PC-9 (cell line): ENCODE data around the gene AMOTL1. TPM values are rescaled to one million over a fixed set of nuclear protein-coding genes. Genes with fewer than 3 reads are reported as not detected.
"Not testable (repeated sequence)": the region's sequence is repeated elsewhere in the genome, so short reads cannot be mapped to it uniquely, and the experiment has no call there.

Experiments used
- BruUV-seq: library from RNA; stranded (reverse); fragments of 400-500 nt; replicated peaks from 2 replicates; lab custom pipeline; 2021; lab: Mats Ljungman, UMichigan
- CTCF ChIA-PET: fragments of 300-600 bp; sonication (Branson Sonifier 250); formaldehyde crosslinking; loops from one replicate; lab custom pipeline; 2022; ENCODE audit warnings: antibody characterized with exemption; lab: Charles Lee
- POLR2A ChIA-PET: fragments of 300-600 bp; sonication (Branson Sonifier 250); formaldehyde crosslinking; loops from one replicate; lab custom pipeline; 2022; ENCODE audit warnings: antibody characterized with exemption; ENCODE audit not compliant: unreplicated experiment; lab: Charles Lee
- DNase-seq, 2 experiments: peaks; one replicate each; pipeline versions ENCODE4 v3.0.0 to v3.0.0-alpha.2; 2015 to 2022; ENCODE audit warnings: mixed read lengths in 1 of 2
- H2AFZ ChIP-seq: fragments of 200-600 bp; sonication (generic); 2 replicates; pipeline ENCODE4 v1.8.1; 2017; ENCODE audit warnings: antibody characterized with exemption
- H3F3A ChIP-seq: fragments of 200-600 bp; sonication (generic); 2 replicates; pipeline ENCODE4 v1.8.1; 2017; ENCODE audit warnings: antibody characterized with exemption, mild to moderate bottlenecking, low read depth; ENCODE audit not compliant: insufficient read depth
- H3K27ac ChIP-seq: fragments of 200-600 bp; sonication (generic); 2 replicates; pipeline ENCODE4 v1.6.1; 2016; ENCODE audit warnings: mixed run types
- H3K27me3 ChIP-seq: fragments of 200-600 bp; sonication (generic); 2 replicates; pipeline ENCODE4 v1.6.1; 2016; ENCODE audit warnings: low read depth, mixed run types; ENCODE audit not compliant: insufficient read depth
- H3K36me3 ChIP-seq: fragments of 200-600 bp; sonication (generic); 2 replicates; pipeline ENCODE4 v1.6.1; 2016; ENCODE audit warnings: low read depth, mixed run types
- H3K4me1 ChIP-seq: fragments of 200-600 bp; sonication (generic); replicated peaks from 2 replicates; pipeline ENCODE4 v1.6.1; 2016; ENCODE audit warnings: mixed run types; ENCODE audit not compliant: insufficient read depth
- H3K4me2 ChIP-seq: fragments of 200-600 bp; sonication (generic); 2 replicates; pipeline ENCODE4 v1.6.1; 2017; ENCODE audit warnings: mixed run types
- H3K4me3 ChIP-seq: fragments of 200-600 bp; sonication (generic); 2 replicates; pipeline ENCODE4 v1.6.1; 2016; ENCODE audit warnings: mixed run types
- H3K79me2 ChIP-seq: fragments of 200-600 bp; sonication (generic); 2 replicates; pipeline ENCODE4 v1.6.1; 2017; ENCODE audit warnings: low read depth, mixed run types
- H3K9me2 ChIP-seq: fragments of 200-600 bp; sonication (generic); 2 replicates; pipeline ENCODE4 v1.8.1; 2017; ENCODE audit warnings: mild to moderate bottlenecking; ENCODE audit not compliant: insufficient read depth
- H3K9me3 ChIP-seq: fragments of 200-600 bp; sonication (generic); 2 replicates; pipeline ENCODE4 v1.8.1; 2016; ENCODE audit warnings: low read depth; ENCODE audit not compliant: insufficient read depth
- H4K20me1 ChIP-seq: fragments of 200-600 bp; sonication (generic); 2 replicates; pipeline ENCODE4 v1.8.1; 2017; ENCODE audit not compliant: insufficient read depth
- CTCF ChIP-seq: fragments of 200-600 bp; sonication (generic); conservative IDR thresholded peaks from 2 replicates; pipeline ENCODE4 v1.6.1; 2017; ENCODE audit warnings: mixed run types, antibody characterized with exemption, mild to moderate bottlenecking, moderate library complexity
- EZH2 ChIP-seq: fragments of 200-600 bp; sonication (generic); IDR thresholded peaks from 2 replicates; pipeline ENCODE4 v1.8.0; 2017; ENCODE audit warnings: antibody characterized with exemption, low read depth
- intact Hi-C: fragments of 100-400 bp; cut with micrococcal nuclease; formaldehyde crosslinking; loops from one replicate; pipeline ENCODE4 v1.10.0; 2022; ENCODE audit not compliant: unreplicated experiment
- total RNA-seq: library from RNA; stranded (reverse); gene quantifications from 2 replicates; pipeline ENCODE4 v1.2.3, GENCODE V29; 2021

The AMOTL1 gene
- total RNA-seq, 1 experiment from 2014 or later = 60.5 TPM

- TF ChIP-seq CTCF = no peak
- no peak for TF ChIP-seq EZH2
- peak overlapping the region; percentile 8; the same call in 1 of the 2 replicates for H3K4me2 ChIP-seq
- peak overlapping the region; percentile 25 for H3K27ac ChIP-seq
- peak in 1 of 2 experiments; percentile 66 for DNase-seq
- H3K27me3 ChIP-seq = no peaks in the 10 kb centered on the region
- ChIA-PET POLR2A (no interaction called here), CTCF (no interaction called here)
- no peaks in the 10 kb centered on the region for H3K9me3 ChIP-seq
- H3K36me3 ChIP-seq = peaks cover 10% of the 10 kb centered on the region
- no peaks in the 10 kb centered on the region for H3K9me2 ChIP-seq
- BruUV-seq = no TSS peak
- peaks cover 85% of the 10 kb centered on the region for H3K4me1 ChIP-seq
- H3K4me3 ChIP-seq = no peak overlapping the region
- intact Hi-C loops = no loop called here
- peaks cover 29% of the 10 kb centered on the region; the same call in 1 of the 2 replicates for H4K20me1 ChIP-seq
- peaks cover 64% of the 10 kb centered on the region for H3F3A ChIP-seq
- H2AFZ ChIP-seq = no peak overlapping the region
- H3K79me2 ChIP-seq = peaks cover 98% of the 10 kb centered on the region
Measured at GRCh38 chr11:94790661-94791180, 22.6 kb downstream of the AMOTL1 start.

GRCh38 chr11:94791216-94791889 lies 23.2 kb downstream of the AMOTL1 start:
- peak overlapping the region; percentile 25 for H3K27ac ChIP-seq
- H3K4me2 ChIP-seq = 0 out of 2 replicates have a peak overlapping the region, but pooled peaks have one; percentile 3
- H3K4me1 ChIP-seq = peaks cover 91% of the 10 kb centered on the region
- DNase-seq = no peak
- H3K79me2 ChIP-seq = peaks cover 98% of the 10 kb centered on the region
- CTCF ChIA-PET = no interaction called here
- TF ChIP-seq CTCF (no peak), EZH2 (no peak)
- H3K4me3 ChIP-seq = no peak overlapping the region
- peaks cover 16% of the 10 kb centered on the region for H3K36me3 ChIP-seq
- H2AFZ ChIP-seq = no peak overlapping the region
- no peaks in the 10 kb centered on the region for H3K9me3 ChIP-seq
- H4K20me1 ChIP-seq = peaks cover 28% of the 10 kb centered on the region; the same call in 1 of the 2 replicates
- BruUV-seq = no TSS peak
- intact Hi-C loops = no loop called here
- H3K9me2 ChIP-seq = no peaks in the 10 kb centered on the region
- POLR2A ChIA-PET = interaction anchor here (0.6 kb wide), 1 partner anchor 129 kb away, joined by 3 read pairs; no protein-coding TSS in a partner anchor
- H3F3A ChIP-seq = peaks cover 71% of the 10 kb centered on the region
- H3K27me3 ChIP-seq = no peaks in the 10 kb centered on the region

DNA sequence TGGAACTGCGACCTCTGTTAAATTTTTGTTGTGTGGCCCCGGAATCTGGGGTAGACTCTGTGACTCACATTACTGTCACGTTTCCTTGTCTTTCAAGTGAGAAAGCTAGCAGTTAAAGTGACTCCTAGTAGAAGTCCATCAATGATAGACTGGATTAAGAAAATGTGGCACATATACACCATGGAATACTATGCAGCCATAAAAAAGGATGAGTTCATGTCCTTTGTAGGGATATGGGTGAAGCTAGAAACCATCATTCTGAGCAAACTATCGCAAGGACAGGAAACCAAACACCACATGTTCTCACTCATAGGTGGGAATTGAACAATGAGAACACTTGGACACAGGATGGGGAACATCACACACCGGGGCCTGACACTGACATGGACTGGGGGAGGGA lies 23.8 kb downstream of the AMOTL1 start:
- POLR2A ChIA-PET, H3K27me3 ChIP-seq, H3K4me3 ChIP-seq, H3K4me2 ChIP-seq, BruUV-seq, intact Hi-C loops, H3K9me3 ChIP-seq, H2AFZ ChIP-seq, H3K9me2 ChIP-seq, CTCF ChIA-PET, DNase-seq: not testable (repeated sequence)
- H3K27ac ChIP-seq = peak overlapping the region; percentile 25
- peaks cover 17% of the 10 kb centered on the region for H3K36me3 ChIP-seq
- H3K79me2 ChIP-seq = peaks cover 98% of the 10 kb centered on the region
- peaks cover 93% of the 10 kb centered on the region for H3K4me1 ChIP-seq
- peaks cover 67% of the 10 kb centered on the region for H3F3A ChIP-seq
- peaks cover 25% of the 10 kb centered on the region; the same call in 1 of the 2 replicates for H4K20me1 ChIP-seq
